Immature natural killer cell (primary cell): ENCODE data around the gene SUGCT. TPM values are rescaled to one million over a fixed set of nuclear protein-coding genes. Genes with fewer than 3 reads are reported as not detected.
"Not testable (repeated sequence)": the region's sequence is repeated elsewhere in the genome, so short reads cannot be mapped to it uniquely, and the experiment has no call there.

ENCODE experiments used
- DNase-seq, 3 donors: peaks; one replicate each; pipeline ENCODE4 v3.0.0; 2022; ENCODE audit warnings: mixed read lengths in 1 of 3
- H3K27ac Mint-ChIP-seq, 6 donors: one replicate each; pipeline ENCODE4 v1.8.0; 2020; ENCODE audit warnings: mixed read lengths in 6 of 6, mild to moderate bottlenecking in 5 of 6, inconsistent platforms in 4 of 6, moderate library complexity in 3 of 6
- H3K27me3 Mint-ChIP-seq, 3 donors: one replicate each; pipeline ENCODE4 v1.8.0; 2020 to 2021; ENCODE audit warnings: low read depth in 3 of 3, mild to moderate bottlenecking in 3 of 3, mixed read lengths in 3 of 3, moderate library complexity in 3 of 3, inconsistent platforms in 1 of 3
- H3K36me3 Mint-ChIP-seq, 3 donors: one replicate each; pipeline ENCODE4 v1.8.0; 2020; ENCODE audit warnings: mixed read lengths in 3 of 3, inconsistent platforms in 2 of 3, mild to moderate bottlenecking in 2 of 3
- H3K4me1 Mint-ChIP-seq, 2 donors: one replicate each; pipeline ENCODE4 v1.8.0; 2020; ENCODE audit warnings: inconsistent platforms in 2 of 2, mild to moderate bottlenecking in 2 of 2, mixed read lengths in 2 of 2, moderate library complexity in 1 of 2
- H3K4me3 Mint-ChIP-seq, 5 donors: one replicate each; pipeline ENCODE4 v1.8.0; 2020; ENCODE audit warnings: mild to moderate bottlenecking in 5 of 5, mixed read lengths in 5 of 5, inconsistent platforms in 3 of 5, moderate library complexity in 3 of 5
- H3K9me3 Mint-ChIP-seq, 6 donors: one replicate each; pipeline ENCODE4 v1.8.0; 2020; ENCODE audit warnings: mild to moderate bottlenecking in 6 of 6, mixed read lengths in 6 of 6, inconsistent platforms in 4 of 6, moderate library complexity in 3 of 6
- polyA plus RNA-seq, 3 donors: library from polyadenylated mRNA; unstranded; fragments of 300-500 nt; fragmentation: Illumina TruSeq; gene quantifications; one replicate each; pipeline ENCODE4 v1.2.3, GENCODE V29; 2021

Gene SUGCT
- polyA plus RNA-seq, 3 donors from 2014 or later: 0.28 TPM; not detected in 2

GRCh38 chr7:40610461-40610860 lies 475.7 kb downstream of the SUGCT start:
- H3K36me3 Mint-ChIP-seq: no peaks in the 10 kb centered on the region
- peaks cover 0 to 3% (median 1%) of the 10 kb centered on the region in 3 donors for H3K27me3 Mint-ChIP-seq
- no peak overlapping the region for H3K4me3 Mint-ChIP-seq
- no peak overlapping the region for H3K27ac Mint-ChIP-seq
- no peak for DNase-seq
- peaks cover 0 to 7% (median under 1%) of the 10 kb centered on the region in 6 donors for H3K9me3 Mint-ChIP-seq
- H3K4me1 Mint-ChIP-seq: no peaks in the 10 kb centered on the region

GRCh38 chr7:40611095-40611871 lies 476.5 kb downstream of the SUGCT start:
- H3K4me3 Mint-ChIP-seq: no peak overlapping the region
- no peak overlapping the region for H3K27ac Mint-ChIP-seq
- H3K27me3 Mint-ChIP-seq: peaks cover 0 to 3% (median 0%) of the 10 kb centered on the region in 3 donors
- no peak for DNase-seq
- no peaks in the 10 kb centered on the region for H3K4me1 Mint-ChIP-seq
- peaks cover 0 to 3% (median under 1%) of the 10 kb centered on the region in 6 donors for H3K9me3 Mint-ChIP-seq
- no peaks in the 10 kb centered on the region for H3K36me3 Mint-ChIP-seq

- H3K27me3 Mint-ChIP-seq: peaks cover 0 to 3% (median 0%) of the 10 kb centered on the region in 3 donors
- H3K36me3 Mint-ChIP-seq: no peaks in the 10 kb centered on the region
- H3K4me1 Mint-ChIP-seq: no peaks in the 10 kb centered on the region
- peaks cover 0 to 3% (median under 1%) of the 10 kb centered on the region in 6 donors for H3K9me3 Mint-ChIP-seq
- no peak overlapping the region for H3K4me3 Mint-ChIP-seq
- DNase-seq: no peak
- H3K27ac Mint-ChIP-seq: no peak overlapping the region
Observed at GRCh38 chr7:40612298-40612697, 477.5 kb downstream of the SUGCT start.

- H3K4me3 Mint-ChIP-seq: no peak overlapping the region
- no peak for DNase-seq
- no peak overlapping the region for H3K27ac Mint-ChIP-seq
- peaks cover 0 to 3% (median 2%) of the 10 kb centered on the region in 3 donors for H3K27me3 Mint-ChIP-seq
- H3K36me3 Mint-ChIP-seq: no peaks in the 10 kb centered on the region
- H3K9me3 Mint-ChIP-seq: peaks cover 0 to 8% (median 0%) of the 10 kb centered on the region in 6 donors
- no peaks in the 10 kb centered on the region for H3K4me1 Mint-ChIP-seq
Observed at GRCh38 chr7:40619647-40620046, 484.8 kb downstream of the SUGCT start.

GRCh38 chr7:40621592-40621998 lies 486.8 kb downstream of the SUGCT start:
- peaks cover 0 to 3% (median 2%) of the 10 kb centered on the region in 3 donors for H3K27me3 Mint-ChIP-seq
- H3K27ac Mint-ChIP-seq: no peak overlapping the region
- H3K4me1 Mint-ChIP-seq: no peaks in the 10 kb centered on the region
- DNase-seq: no peak
- H3K4me3 Mint-ChIP-seq: no peak overlapping the region
- no peaks in the 10 kb centered on the region for H3K36me3 Mint-ChIP-seq
- peaks cover 0 to 14% (median under 1%) of the 10 kb centered on the region in 6 donors for H3K9me3 Mint-ChIP-seq

GRCh38 chr7:40622941-40623501 lies 488.2 kb downstream of the SUGCT start:
- H3K27me3 Mint-ChIP-seq: peaks cover 0 to 3% (median 2%) of the 10 kb centered on the region in 3 donors
- no peaks in the 10 kb centered on the region for H3K36me3 Mint-ChIP-seq
- H3K4me1 Mint-ChIP-seq: no peaks in the 10 kb centered on the region
- H3K9me3 Mint-ChIP-seq: peaks cover 0 to 14% (median under 1%) of the 10 kb centered on the region in 6 donors
- DNase-seq: no peak
- H3K27ac Mint-ChIP-seq: no peak overlapping the region
- no peak overlapping the region for H3K4me3 Mint-ChIP-seq

- peaks cover 0 to 14% (median under 1%) of the 10 kb centered on the region in 6 donors for H3K9me3 Mint-ChIP-seq
- H3K4me3 Mint-ChIP-seq: no peak overlapping the region
- no peak for DNase-seq
- H3K27me3 Mint-ChIP-seq: peaks cover 0 to 3% (median 2%) of the 10 kb centered on the region in 3 donors
- no peak overlapping the region for H3K27ac Mint-ChIP-seq
- no peaks in the 10 kb centered on the region for H3K4me1 Mint-ChIP-seq
- no peaks in the 10 kb centered on the region for H3K36me3 Mint-ChIP-seq
Observed at GRCh38 chr7:40623863-40624262, 489.1 kb downstream of the SUGCT start.

- not testable (repeated sequence) for H3K4me3 Mint-ChIP-seq, H3K27me3 Mint-ChIP-seq, H3K27ac Mint-ChIP-seq, H3K4me1 Mint-ChIP-seq, H3K36me3 Mint-ChIP-seq, DNase-seq
- peaks cover 0 to 12% (median 2%) of the 10 kb centered on the region in 6 donors for H3K9me3 Mint-ChIP-seq
Observed at GRCh38 chr7:40627361-40627760, 492.6 kb downstream of the SUGCT start.

- Mint-ChIP-seq H3K9me3 (peaks cover 0 to 7% (median 2%) of the 10 kb centered on the region in 6 donors), H3K36me3 (no peaks in the 10 kb centered on the region), H3K4me1 (no peaks in the 10 kb centered on the region), H3K27ac (no peak overlapping the region), H3K27me3 (no peaks in the 10 kb centered on the region), H3K4me3 (no peak overlapping the region)
- DNase-seq: no peak
Observed at GRCh38 chr7:40629891-40630290, 495.1 kb downstream of the SUGCT start.

- no peak for DNase-seq
- Mint-ChIP-seq H3K36me3 (peaks cover 0 to 3% (median 0%) of the 10 kb centered on the region in 3 donors), H3K9me3 (peaks cover 0 to 8% (median under 1%) of the 10 kb centered on the region in 6 donors), H3K4me1 (no peaks in the 10 kb centered on the region), H3K27ac (no peak overlapping the region), H3K4me3 (no peak overlapping the region), H3K27me3 (peaks cover 0 to 4% (median 1%) of the 10 kb centered on the region in 3 donors)
Observed at GRCh38 chr7:40634118-40634517, 499.3 kb downstream of the SUGCT start.

GRCh38 chr7:40638545-40639320 lies 503.9 kb downstream of the SUGCT start:
- H3K4me1 Mint-ChIP-seq: no peaks in the 10 kb centered on the region
- H3K27ac Mint-ChIP-seq: no peak overlapping the region
- H3K36me3 Mint-ChIP-seq: peaks cover 0 to 4% (median 0%) of the 10 kb centered on the region in 3 donors
- no peak overlapping the region for H3K4me3 Mint-ChIP-seq
- peaks cover under 1 to 4% (median 1%) of the 10 kb centered on the region in 3 donors for H3K27me3 Mint-ChIP-seq
- H3K9me3 Mint-ChIP-seq: peaks cover 0 to 5% (median 0%) of the 10 kb centered on the region in 6 donors
- no peak for DNase-seq

- peaks cover 0 to 7% of the 10 kb centered on the region in 2 donors for H3K4me1 Mint-ChIP-seq
- DNase-seq: no peak
- H3K9me3 Mint-ChIP-seq: peaks cover 0 to 7% (median 0%) of the 10 kb centered on the region in 6 donors
Observed at GRCh38 chr7:40640566-40640965, 505.8 kb downstream of the SUGCT start.

GRCh38 chr7:40641701-40642100 lies 506.9 kb downstream of the SUGCT start:
- Mint-ChIP-seq H3K36me3 (peaks cover 0 to 4% (median 0%) of the 10 kb centered on the region in 3 donors), H3K27ac (no peak overlapping the region), H3K9me3 (peaks cover 0 to 9% (median 2%) of the 10 kb centered on the region in 6 donors), H3K27me3 (peaks cover 1 to 8% (median 2%) of the 10 kb centered on the region in 3 donors), H3K4me3 (no peak overlapping the region), H3K4me1 (peaks cover 0 to 7% of the 10 kb centered on the region in 2 donors)
- no peak for DNase-seq

More at GRCh38 chr7:40640566-40640965, 505.8 kb downstream of the SUGCT start:
- Mint-ChIP-seq H3K36me3 (peaks cover 0 to 4% (median 0%) of the 10 kb centered on the region in 3 donors), H3K27me3 (peaks cover 1 to 10% (median 2%) of the 10 kb centered on the region in 3 donors), H3K4me3 (no peak overlapping the region), H3K27ac (no peak overlapping the region)
